Effector memory CD8-positive, alpha-beta T cell (primary cell): ENCODE results near the gene NKRF.
A peak's percentile ranks its signal among the peaks of the same experiment; 100 is the strongest.

Experiments
- ATAC-seq: fragments of 150-1000 bp; cut with Tn5 transposase; replicated peaks from 2 replicates; pipeline ENCODE4 v1.10.0; 2021; ENCODE audit warnings: mild to moderate bottlenecking, moderate library complexity
- DNase-seq, 3 experiments: peaks; one replicate each; pipeline ENCODE4 v3.0.0; 2021
- H3K27ac Mint-ChIP-seq, 2 donors: one replicate each; pipeline ENCODE4 v1.8.0; 2022; ENCODE audit warnings: mild to moderate bottlenecking in 2 of 2, mixed read lengths in 2 of 2, moderate library complexity in 2 of 2
- H3K27me3 Mint-ChIP-seq, 2 donors: one replicate each; pipeline ENCODE4 v1.8.0; 2022; ENCODE audit warnings: mixed read lengths in 2 of 2
- H3K36me3 Mint-ChIP-seq: one replicate; pipeline ENCODE4 v1.8.0; 2022; ENCODE audit warnings: mild to moderate bottlenecking, moderate library complexity, mixed read lengths; ENCODE audit not compliant: insufficient read depth
- H3K4me1 Mint-ChIP-seq, 2 donors: one replicate each; pipeline ENCODE4 v1.8.0; 2022; ENCODE audit warnings: low read depth in 2 of 2, mixed read lengths in 2 of 2
- H3K4me3 Mint-ChIP-seq, 2 donors: one replicate each; pipeline ENCODE4 v1.8.0; 2022; ENCODE audit warnings: mild to moderate bottlenecking in 2 of 2, mixed read lengths in 2 of 2, moderate library complexity in 2 of 2
- H3K9me3 Mint-ChIP-seq, 2 donors: one replicate each; pipeline ENCODE4 v1.8.0; 2022; ENCODE audit warnings: mixed read lengths in 2 of 2

NKRF gene

GRCh38 chrX:119589810-119590209 is 16.4 kb downstream of the NKRF start:
- Mint-ChIP-seq H3K36me3 (peaks cover 33% of the 10 kb centered on the region), H3K4me1 (peaks cover 0 to 5% of the 10 kb centered on the region in 2 donors), H3K4me3 (no peak overlapping the region), H3K27me3 (no peaks in the 10 kb centered on the region), H3K9me3 (no peaks in the 10 kb centered on the region), H3K27ac (peak overlapping the region in 1 of 2 donors; percentile 56)
- ATAC-seq (no peak), DNase-seq (no peak)

GRCh38 chrX:119583431-119584059 is 22.7 kb downstream of the NKRF start:
- Mint-ChIP-seq H3K36me3 (no peaks in the 10 kb centered on the region), H3K4me3 (no peak overlapping the region), H3K4me1 (peaks cover 0 to 2% of the 10 kb centered on the region in 2 donors), H3K9me3 (no peaks in the 10 kb centered on the region), H3K27me3 (no peaks in the 10 kb centered on the region), H3K27ac (peak overlapping the region; percentile 39 to 68)
- DNase-seq (no peak), ATAC-seq (no peak)

GRCh38 chrX:119579414-119579813 is 26.8 kb downstream of the NKRF start:
- Mint-ChIP-seq H3K4me3 (no peak overlapping the region), H3K27ac (no peak overlapping the region), H3K27me3 (no peaks in the 10 kb centered on the region), H3K4me1 (peaks cover 2 to 4% of the 10 kb centered on the region in 2 donors), H3K9me3 (no peaks in the 10 kb centered on the region), H3K36me3 (peaks cover 9% of the 10 kb centered on the region)
- ATAC-seq (no peak), DNase-seq (no peak)

- H3K36me3 Mint-ChIP-seq: peaks cover 12% of the 10 kb centered on the region
- H3K27me3 Mint-ChIP-seq: no peaks in the 10 kb centered on the region
- peak; percentile 91 for ATAC-seq
- peak within 1 kb of the TSS; percentile 89 to 92 for H3K4me3 Mint-ChIP-seq
- peak within 1 kb of the TSS; percentile 85 to 89 for H3K27ac Mint-ChIP-seq
- no peaks in the 10 kb centered on the region for H3K9me3 Mint-ChIP-seq
- DNase-seq: peak; percentile 82 to 86 (median 86)
- peaks cover 9 to 16% of the 10 kb centered on the region in 2 donors for H3K4me1 Mint-ChIP-seq
Observed at GRCh38 chrX:119574394-119575266, 31.6 kb downstream of the NKRF start, which contains the start of gene UBE2A. Gene UBE2A (plus strand): TSS chrX:119574563. CDS start chrX:119574712, 149 bp downstream.

GRCh38 chrX:119573840-119574393 is 32.3 kb downstream of the NKRF start:
- Mint-ChIP-seq H3K27ac (peak overlapping the region; percentile 85 to 89), H3K36me3 (peaks cover 12% of the 10 kb centered on the region), H3K9me3 (no peaks in the 10 kb centered on the region), H3K4me1 (peaks cover 9 to 16% of the 10 kb centered on the region in 2 donors), H3K27me3 (no peaks in the 10 kb centered on the region), H3K4me3 (peak overlapping the region; percentile 89 to 92)
- DNase-seq (peak in 1 of 3 experiments; percentile 0), ATAC-seq (peak; percentile 1)

GRCh38 chrX:119573222-119573621 is 33.0 kb downstream of the NKRF start:
- ATAC-seq: no peak
- Mint-ChIP-seq H3K9me3 (no peaks in the 10 kb centered on the region), H3K27ac (peak overlapping the region in 1 of 2 donors; percentile 89), H3K4me3 (peak overlapping the region; percentile 89 to 92), H3K27me3 (no peaks in the 10 kb centered on the region), H3K36me3 (peaks cover 12% of the 10 kb centered on the region), H3K4me1 (peaks cover 9 to 12% of the 10 kb centered on the region in 2 donors)
- no peak for DNase-seq

GRCh38 chrX:119570351-119570835 is 35.8 kb downstream of the NKRF start:
- ATAC-seq: no peak
- Mint-ChIP-seq H3K27me3 (no peaks in the 10 kb centered on the region), H3K36me3 (peaks cover 6% of the 10 kb centered on the region)

GRCh38 chrX:119565107-119565663 is 41.0 kb downstream of the NKRF start, which contains the start of gene STEEP1:
Gene STEEP1 (minus strand): TSS chrX:119565409. CDS start chrX:119565355, 54 bp downstream.
- peaks cover 16% of the 10 kb centered on the region for H3K36me3 Mint-ChIP-seq
- peak; percentile 99 for ATAC-seq
- H3K27ac Mint-ChIP-seq: peak within 1 kb of the TSS; percentile 89 to 90
- no peaks in the 10 kb centered on the region for H3K27me3 Mint-ChIP-seq
- no peaks in the 10 kb centered on the region for H3K9me3 Mint-ChIP-seq
- peak; percentile 79 to 82 (median 81) for DNase-seq
- H3K4me3 Mint-ChIP-seq: peak within 1 kb of the TSS; percentile 81 to 91
- peaks cover 6 to 14% of the 10 kb centered on the region in 2 donors for H3K4me1 Mint-ChIP-seq

More at GRCh38 chrX:119570351-119570835, 35.8 kb downstream of the NKRF start:
- Mint-ChIP-seq H3K4me1 (peaks cover 9 to 12% of the 10 kb centered on the region in 2 donors), H3K27ac (no peak overlapping the region), H3K4me3 (no peak overlapping the region), H3K9me3 (no peaks in the 10 kb centered on the region)
- DNase-seq: no peak

GRCh38 chrX:119552508-119552907 is 53.7 kb downstream of the NKRF start:
- Mint-ChIP-seq H3K36me3 (peaks cover 7% of the 10 kb centered on the region), H3K9me3 (no peaks in the 10 kb centered on the region)

GRCh38 chrX:119549327-119550016 is 56.8 kb downstream of the NKRF start:
- DNase-seq (no peak), ATAC-seq (no peak)
- Mint-ChIP-seq H3K4me3 (no peak overlapping the region), H3K9me3 (no peaks in the 10 kb centered on the region), H3K4me1 (peaks cover 5 to 6% of the 10 kb centered on the region in 2 donors), H3K27ac (no peak overlapping the region), H3K27me3 (no peaks in the 10 kb centered on the region), H3K36me3 (peaks cover 8% of the 10 kb centered on the region)

More at GRCh38 chrX:119552508-119552907, 53.7 kb downstream of the NKRF start:
- ATAC-seq (no peak), DNase-seq (no peak)
- Mint-ChIP-seq H3K27me3 (no peaks in the 10 kb centered on the region), H3K4me1 (peaks cover 5 to 11% of the 10 kb centered on the region in 2 donors), H3K27ac (no peak overlapping the region), H3K4me3 (no peak overlapping the region)

- DNase-seq (no peak), ATAC-seq (no peak)
- Mint-ChIP-seq H3K4me3 (no peak overlapping the region), H3K9me3 (no peaks in the 10 kb centered on the region), H3K27me3 (no peaks in the 10 kb centered on the region), H3K27ac (no peak overlapping the region), H3K4me1 (no peaks in the 10 kb centered on the region), H3K36me3 (peaks cover 45% of the 10 kb centered on the region)
Observed at GRCh38 chrX:119541188-119541587, 65.0 kb downstream of the NKRF start.

GRCh38 chrX:119539872-119540271 is 66.4 kb downstream of the NKRF start:
- no peak for DNase-seq
- ATAC-seq: no peak
- Mint-ChIP-seq H3K36me3 (peaks cover 46% of the 10 kb centered on the region), H3K9me3 (no peaks in the 10 kb centered on the region), H3K4me3 (no peak overlapping the region), H3K27me3 (no peaks in the 10 kb centered on the region), H3K27ac (no peak overlapping the region), H3K4me1 (no peaks in the 10 kb centered on the region)
